ENCODE data around the gene NEDD9. TPM values are rescaled to one million over a fixed set of nuclear protein-coding genes. Genes with fewer than 3 reads are reported as not detected.

The NEDD9 gene
- total and polyA plus RNA-seq, 2 of the 13 experiments (the other 11 are each of a cell fraction or from before 2014, with no cell fraction given) = 27.1 to 389 TPM

DNA sequence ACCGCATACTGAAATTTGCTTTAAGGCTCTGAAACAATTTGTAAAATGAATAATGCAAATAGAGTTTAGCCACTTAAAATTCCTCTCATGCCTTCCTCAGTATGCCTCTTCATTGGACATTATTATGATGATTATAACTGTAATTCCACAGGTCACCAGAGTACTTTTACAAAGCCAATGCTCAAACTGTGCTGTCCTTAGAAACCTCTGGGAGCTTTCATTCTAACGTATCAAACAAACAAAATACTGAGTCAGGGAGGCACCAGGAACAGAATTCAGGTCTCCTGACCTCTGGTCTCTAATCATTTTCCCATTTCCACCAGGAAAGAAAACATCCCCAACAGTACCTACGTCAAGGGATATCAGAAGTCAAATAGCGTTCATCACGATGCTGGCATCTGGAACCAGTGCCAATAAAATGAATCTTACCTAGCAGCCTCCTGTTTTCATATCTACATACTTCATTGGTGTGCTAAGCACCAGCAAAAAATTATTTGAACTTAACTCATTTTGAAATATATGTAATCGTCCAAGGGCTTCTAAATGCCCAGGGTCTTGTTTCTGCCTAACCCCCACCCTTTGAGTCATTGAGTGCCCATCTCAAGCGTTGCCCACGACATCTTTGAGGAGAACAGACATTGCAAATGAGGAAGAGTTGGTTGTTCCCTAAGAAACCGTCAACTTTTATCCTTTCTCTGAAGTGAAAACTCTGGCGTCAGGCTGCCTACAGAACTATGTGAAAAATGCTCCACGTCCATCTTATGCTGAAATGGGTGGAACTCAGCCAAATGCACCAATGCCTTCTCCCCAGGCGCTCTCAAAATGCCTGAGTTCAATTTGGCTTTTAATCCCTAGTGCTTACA, 37.9 kb downstream of the NEDD9 start (continued):
- TF ChIP-seq POLR2AphosphoS2 (IDR thresholded peaks at IDR 0.05; ENCODE audit: low read depth, low read length) = 0 out of 2 replicates have a peak, but pooled peaks have one; percentile 20
- peak; percentile 39; the same call in 1 of the 2 replicates for TF ChIP-seq POLR2G (IDR thresholded peaks at IDR 0.05; ENCODE audit: low read depth, low read length)
- TF ChIP-seq PAF1 (CRISPR knock-in tag; IDR thresholded peaks at IDR 0.05) = 0 out of 2 replicates have a peak, but pooled peaks have one; percentile 19
- TF ChIP-seq ZNF510 (CRISPR knock-in tag; IDR thresholded peaks at IDR 0.05; ENCODE audit: low read depth) = no peak
- no peak for TF ChIP-seq ZFP36 (IDR thresholded peaks at IDR 0.05; ENCODE audit: borderline replicate concordance, low read depth, low read length, partially characterized antibody)
- no peak for TF ChIP-seq FIP1L1 (IDR thresholded peaks at IDR 0.05; ENCODE audit: borderline replicate concordance, insufficient read depth, low read depth, low read length)
- no peak for TF ChIP-seq MAFG (CRISPR knock-in tag; IDR thresholded peaks at IDR 0.05)
- TF ChIP-seq PAX8 (CRISPR knock-in tag; IDR thresholded peaks at IDR 0.05; ENCODE audit: borderline replicate concordance) = no peak
- no peak for TF ChIP-seq ZNF34 (CRISPR knock-in tag; IDR thresholded peaks at IDR 0.05; ENCODE audit: borderline replicate concordance)
- TF ChIP-seq, protein P1, sequence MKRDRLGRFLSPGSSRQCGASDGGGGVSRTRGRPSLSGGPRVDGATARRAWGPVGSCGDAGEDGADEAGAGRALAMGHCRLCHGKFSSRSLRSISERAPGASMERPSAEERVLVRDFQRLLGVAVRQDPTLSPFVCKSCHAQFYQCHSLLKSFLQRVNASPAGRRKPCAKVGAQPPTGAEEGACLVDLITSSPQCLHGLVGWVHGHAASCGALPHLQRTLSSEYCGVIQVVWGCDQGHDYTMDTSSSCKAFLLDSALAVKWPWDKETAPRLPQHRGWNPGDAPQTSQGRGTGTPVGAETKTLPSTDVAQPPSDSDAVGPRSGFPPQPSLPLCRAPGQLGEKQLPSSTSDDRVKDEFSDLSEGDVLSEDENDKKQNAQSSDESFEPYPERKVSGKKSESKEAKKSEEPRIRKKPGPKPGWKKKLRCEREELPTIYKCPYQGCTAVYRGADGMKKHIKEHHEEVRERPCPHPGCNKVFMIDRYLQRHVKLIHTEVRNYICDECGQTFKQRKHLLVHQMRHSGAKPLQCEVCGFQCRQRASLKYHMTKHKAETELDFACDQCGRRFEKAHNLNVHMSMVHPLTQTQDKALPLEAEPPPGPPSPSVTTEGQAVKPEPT (CRISPR knock-in tag; IDR thresholded peaks at IDR 0.05; ENCODE audit: low read depth) = no peak
- TF ChIP-seq, protein P2, sequence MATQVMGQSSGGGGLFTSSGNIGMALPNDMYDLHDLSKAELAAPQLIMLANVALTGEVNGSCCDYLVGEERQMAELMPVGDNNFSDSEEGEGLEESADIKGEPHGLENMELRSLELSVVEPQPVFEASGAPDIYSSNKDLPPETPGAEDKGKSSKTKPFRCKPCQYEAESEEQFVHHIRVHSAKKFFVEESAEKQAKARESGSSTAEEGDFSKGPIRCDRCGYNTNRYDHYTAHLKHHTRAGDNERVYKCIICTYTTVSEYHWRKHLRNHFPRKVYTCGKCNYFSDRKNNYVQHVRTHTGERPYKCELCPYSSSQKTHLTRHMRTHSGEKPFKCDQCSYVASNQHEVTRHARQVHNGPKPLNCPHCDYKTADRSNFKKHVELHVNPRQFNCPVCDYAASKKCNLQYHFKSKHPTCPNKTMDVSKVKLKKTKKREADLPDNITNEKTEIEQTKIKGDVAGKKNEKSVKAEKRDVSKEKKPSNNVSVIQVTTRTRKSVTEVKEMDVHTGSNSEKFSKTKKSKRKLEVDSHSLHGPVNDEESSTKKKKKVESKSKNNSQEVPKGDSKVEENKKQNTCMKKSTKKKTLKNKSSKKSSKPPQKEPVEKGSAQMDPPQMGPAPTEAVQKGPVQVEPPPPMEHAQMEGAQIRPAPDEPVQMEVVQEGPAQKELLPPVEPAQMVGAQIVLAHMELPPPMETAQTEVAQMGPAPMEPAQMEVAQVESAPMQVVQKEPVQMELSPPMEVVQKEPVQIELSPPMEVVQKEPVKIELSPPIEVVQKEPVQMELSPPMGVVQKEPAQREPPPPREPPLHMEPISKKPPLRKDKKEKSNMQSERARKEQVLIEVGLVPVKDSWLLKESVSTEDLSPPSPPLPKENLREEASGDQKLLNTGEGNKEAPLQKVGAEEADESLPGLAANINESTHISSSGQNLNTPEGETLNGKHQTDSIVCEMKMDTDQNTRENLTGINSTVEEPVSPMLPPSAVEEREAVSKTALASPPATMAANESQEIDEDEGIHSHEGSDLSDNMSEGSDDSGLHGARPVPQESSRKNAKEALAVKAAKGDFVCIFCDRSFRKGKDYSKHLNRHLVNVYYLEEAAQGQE (IDR thresholded peaks at IDR 0.05; ENCODE audit: borderline replicate concordance in 1 of 2, low read depth in 1 of 2, low read length in 2 of 2) = no peak
- TF ChIP-seq POLR2AphosphoS5 (IDR thresholded peaks at IDR 0.05; ENCODE audit: low read depth, low read length) = peak; percentile 42
- TF ChIP-seq, protein P3, sequence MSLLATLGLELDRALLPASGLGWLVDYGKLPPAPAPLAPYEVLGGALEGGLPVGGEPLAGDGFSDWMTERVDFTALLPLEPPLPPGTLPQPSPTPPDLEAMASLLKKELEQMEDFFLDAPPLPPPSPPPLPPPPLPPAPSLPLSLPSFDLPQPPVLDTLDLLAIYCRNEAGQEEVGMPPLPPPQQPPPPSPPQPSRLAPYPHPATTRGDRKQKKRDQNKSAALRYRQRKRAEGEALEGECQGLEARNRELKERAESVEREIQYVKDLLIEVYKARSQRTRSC (CRISPR knock-in tag; IDR thresholded peaks at IDR 0.05; ENCODE audit: low read depth) = no peak
- TF ChIP-seq, protein P4, sequence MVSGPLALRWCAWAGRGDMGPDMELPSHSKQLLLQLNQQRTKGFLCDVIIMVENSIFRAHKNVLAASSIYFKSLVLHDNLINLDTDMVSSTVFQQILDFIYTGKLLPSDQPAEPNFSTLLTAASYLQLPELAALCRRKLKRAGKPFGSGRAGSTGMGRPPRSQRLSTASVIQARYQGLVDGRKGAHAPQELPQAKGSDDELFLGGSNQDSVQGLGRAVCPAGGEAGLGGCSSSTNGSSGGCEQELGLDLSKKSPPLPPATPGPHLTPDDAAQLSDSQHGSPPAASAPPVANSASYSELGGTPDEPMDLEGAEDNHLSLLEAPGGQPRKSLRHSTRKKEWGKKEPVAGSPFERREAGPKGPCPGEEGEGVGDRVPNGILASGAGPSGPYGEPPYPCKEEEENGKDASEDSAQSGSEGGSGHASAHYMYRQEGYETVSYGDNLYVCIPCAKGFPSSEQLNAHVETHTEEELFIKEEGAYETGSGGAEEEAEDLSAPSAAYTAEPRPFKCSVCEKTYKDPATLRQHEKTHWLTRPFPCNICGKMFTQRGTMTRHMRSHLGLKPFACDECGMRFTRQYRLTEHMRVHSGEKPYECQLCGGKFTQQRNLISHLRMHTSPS (CRISPR knock-in tag; IDR thresholded peaks at IDR 0.05; ENCODE audit: low read depth) = no peak
- TF ChIP-seq CC2D1A (CRISPR knock-in tag; IDR thresholded peaks at IDR 0.05) = no peak
- TF ChIP-seq, protein P5, sequence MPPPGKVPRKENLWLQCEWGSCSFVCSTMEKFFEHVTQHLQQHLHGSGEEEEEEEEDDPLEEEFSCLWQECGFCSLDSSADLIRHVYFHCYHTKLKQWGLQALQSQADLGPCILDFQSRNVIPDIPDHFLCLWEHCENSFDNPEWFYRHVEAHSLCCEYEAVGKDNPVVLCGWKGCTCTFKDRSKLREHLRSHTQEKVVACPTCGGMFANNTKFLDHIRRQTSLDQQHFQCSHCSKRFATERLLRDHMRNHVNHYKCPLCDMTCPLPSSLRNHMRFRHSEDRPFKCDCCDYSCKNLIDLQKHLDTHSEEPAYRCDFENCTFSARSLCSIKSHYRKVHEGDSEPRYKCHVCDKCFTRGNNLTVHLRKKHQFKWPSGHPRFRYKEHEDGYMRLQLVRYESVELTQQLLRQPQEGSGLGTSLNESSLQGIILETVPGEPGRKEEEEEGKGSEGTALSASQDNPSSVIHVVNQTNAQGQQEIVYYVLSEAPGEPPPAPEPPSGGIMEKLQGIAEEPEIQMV (CRISPR knock-in tag; IDR thresholded peaks at IDR 0.05; ENCODE audit: low read depth) = no peak
- no peak for TF ChIP-seq SRY (CRISPR knock-in tag; IDR thresholded peaks at IDR 0.05)
- TF ChIP-seq RBM22 (optimal IDR thresholded peaks at IDR 0.05; ENCODE audit: low read length) = peak; percentile 72
- TF ChIP-seq NFKBIZ (CRISPR knock-in tag; IDR thresholded peaks at IDR 0.05) = no peak

All from HepG2 (cell line).